ENCODE data around the gene KIF19. TPM values are rescaled to one million over a fixed set of nuclear protein-coding genes. Genes with fewer than 3 reads are reported as not detected.

Gene KIF19
- total RNA-seq, 6 donors from 2014 or later: 0.46 to 13.7 (median 3.8) TPM

DNA sequence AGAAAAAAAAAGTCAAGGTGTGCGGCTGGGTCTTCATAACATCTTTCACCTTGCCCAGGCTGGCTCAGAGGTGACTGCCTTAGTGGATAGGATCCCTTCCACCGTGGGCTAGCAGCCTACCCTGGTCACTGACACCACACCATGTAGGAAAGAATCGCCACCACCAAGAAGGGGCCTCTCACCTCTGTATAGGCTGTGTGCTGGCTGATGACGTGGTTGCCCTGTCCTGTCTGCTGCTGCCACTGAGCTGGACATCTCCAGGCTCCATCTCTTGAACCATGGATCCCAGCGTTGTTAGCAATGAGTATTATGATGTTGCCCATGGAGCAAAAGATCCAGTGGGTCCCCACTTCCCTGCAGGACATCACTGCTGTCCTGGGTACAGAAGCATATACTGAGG, 41.2 kb downstream of the KIF19 start, which contains the start of gene GPR142:
TSS of gene GPR142 (plus strand) at position 301 of the 400 bp plus-strand sequence. CDS start 2,035 bp downstream, outside the sequence.
- Histone ChIP-seq H3K36me3 (no peaks in the 10 kb centered on the region), H3K4me1 (peaks cover 5 to 17% (median 7%) of the 10 kb centered on the region in 4 donors), H3K27me3 (peaks cover 0 to 3% (median under 1%) of the 10 kb centered on the region in 4 donors), H3K9me3 (no peaks in the 10 kb centered on the region), H3K27ac (no peak within 1 kb of the TSS), H3K4me3 (no peak within 1 kb of the TSS)
- ATAC-seq (ENCODE audit: low FRiP score in 2 of 2): no peak
- 81 to 85% methylated on average over 5 of the region's 5 CpGs for WGBS, 2 donors
- no peak for TF ChIP-seq EP300 (IDR thresholded peaks at IDR 0.05)
- no peak for TF ChIP-seq POLR2A (IDR thresholded peaks at IDR 0.05)
- TF ChIP-seq POLR2AphosphoS5 (IDR thresholded peaks at IDR 0.05): no peak
- TF ChIP-seq, protein P1, sequence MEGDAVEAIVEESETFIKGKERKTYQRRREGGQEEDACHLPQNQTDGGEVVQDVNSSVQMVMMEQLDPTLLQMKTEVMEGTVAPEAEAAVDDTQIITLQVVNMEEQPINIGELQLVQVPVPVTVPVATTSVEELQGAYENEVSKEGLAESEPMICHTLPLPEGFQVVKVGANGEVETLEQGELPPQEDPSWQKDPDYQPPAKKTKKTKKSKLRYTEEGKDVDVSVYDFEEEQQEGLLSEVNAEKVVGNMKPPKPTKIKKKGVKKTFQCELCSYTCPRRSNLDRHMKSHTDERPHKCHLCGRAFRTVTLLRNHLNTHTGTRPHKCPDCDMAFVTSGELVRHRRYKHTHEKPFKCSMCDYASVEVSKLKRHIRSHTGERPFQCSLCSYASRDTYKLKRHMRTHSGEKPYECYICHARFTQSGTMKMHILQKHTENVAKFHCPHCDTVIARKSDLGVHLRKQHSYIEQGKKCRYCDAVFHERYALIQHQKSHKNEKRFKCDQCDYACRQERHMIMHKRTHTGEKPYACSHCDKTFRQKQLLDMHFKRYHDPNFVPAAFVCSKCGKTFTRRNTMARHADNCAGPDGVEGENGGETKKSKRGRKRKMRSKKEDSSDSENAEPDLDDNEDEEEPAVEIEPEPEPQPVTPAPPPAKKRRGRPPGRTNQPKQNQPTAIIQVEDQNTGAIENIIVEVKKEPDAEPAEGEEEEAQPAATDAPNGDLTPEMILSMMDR (IDR thresholded peaks at IDR 0.05): no peak
- no peak for DNase-seq

DNA sequence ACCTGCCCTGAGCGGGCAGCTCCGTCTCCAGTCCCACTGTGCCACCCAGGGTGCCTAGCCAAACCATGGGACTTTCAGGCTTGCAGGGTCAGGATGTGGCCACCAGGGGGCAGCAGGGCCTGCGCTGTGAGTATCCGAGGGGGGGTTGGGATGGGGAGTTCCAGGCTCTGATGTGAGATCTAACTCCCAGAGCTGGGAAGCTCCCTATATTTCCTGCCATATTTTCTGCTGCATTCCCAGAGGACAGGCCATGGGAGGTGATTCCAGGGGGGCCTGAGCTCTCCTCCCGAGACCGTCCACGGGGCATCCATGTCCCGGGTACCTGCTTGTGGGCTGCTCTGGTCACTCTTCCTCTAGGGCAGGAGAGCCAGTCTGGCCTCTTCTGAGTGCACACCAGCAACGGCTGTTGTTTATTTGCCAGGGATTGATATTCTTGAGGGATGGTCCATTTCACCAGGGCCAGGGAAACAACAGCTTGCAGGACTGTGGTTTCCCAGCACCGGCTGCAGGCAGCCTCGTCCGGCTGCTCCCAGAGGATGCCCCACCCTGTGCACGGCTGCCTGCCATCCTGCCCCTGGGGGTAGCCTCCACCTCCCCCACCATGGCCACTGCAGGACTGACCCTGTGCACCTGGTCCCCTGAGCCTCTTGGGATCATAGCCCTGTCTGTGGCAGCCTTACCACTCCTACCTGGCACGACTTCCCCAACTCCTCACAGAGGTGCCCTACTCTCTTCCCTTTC, 42.5 kb downstream of the KIF19 start:
- no peak overlapping the region for H3K4me3 ChIP-seq
- H3K9me3 ChIP-seq: no peaks in the 10 kb centered on the region
- DNase-seq: peak; percentile 77 to 86
- TF ChIP-seq POLR2A (IDR thresholded peaks at IDR 0.05): no peak
- TF ChIP-seq, protein P1 (IDR thresholded peaks at IDR 0.05): peak; percentile 88 to 94 (median 90)
- 21 to 24% methylated on average over 6 to 14 of the region's 14 CpGs for WGBS, 2 donors
- peaks cover 0 to 3% (median 0%) of the 10 kb centered on the region in 4 donors for H3K27me3 ChIP-seq
- no peaks in the 10 kb centered on the region for H3K36me3 ChIP-seq
- peak; percentile 83 to 84 for ATAC-seq (ENCODE audit: low FRiP score in 2 of 2)
- no peak overlapping the region for H3K27ac ChIP-seq
- H3K4me1 ChIP-seq: peaks cover 5 to 17% (median 7%) of the 10 kb centered on the region in 4 donors

DNA sequence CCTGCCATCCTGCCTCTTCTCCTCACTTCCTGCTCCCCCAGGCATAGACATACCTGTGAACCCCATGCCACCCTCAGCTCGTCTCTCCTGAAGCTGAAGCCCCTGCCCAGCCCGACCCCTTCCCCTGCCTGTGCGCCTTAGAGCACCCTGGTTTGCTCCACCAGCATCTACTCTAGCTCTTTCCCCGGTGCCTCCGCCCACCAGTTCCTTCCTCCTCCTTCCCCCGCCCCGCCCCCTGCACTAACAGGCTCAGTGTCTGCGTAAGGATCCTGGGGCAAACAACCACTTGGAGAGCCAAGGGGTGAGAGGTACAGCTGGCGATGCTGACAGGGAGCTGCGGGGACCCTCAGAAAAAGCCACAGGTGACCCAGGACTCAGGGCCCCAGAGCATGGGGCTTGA, 43.2 kb downstream of the KIF19 start:
- TF ChIP-seq POLR2A (IDR thresholded peaks at IDR 0.05) (no peak), POLR2AphosphoS5 (IDR thresholded peaks at IDR 0.05) (no peak), EP300 (IDR thresholded peaks at IDR 0.05) (no peak)
- TF ChIP-seq, protein P1 (IDR thresholded peaks at IDR 0.05): no peak
- peaks cover 5 to 17% (median 7%) of the 10 kb centered on the region in 4 donors for H3K4me1 ChIP-seq
- no peak overlapping the region for H3K4me3 ChIP-seq
- 17 to 21% methylated on average over 10 of the region's 10 CpGs for WGBS, 2 donors
- no peaks in the 10 kb centered on the region for H3K36me3 ChIP-seq
- H3K9me3 ChIP-seq: no peaks in the 10 kb centered on the region
- no peak overlapping the region for H3K27ac ChIP-seq
- H3K27me3 ChIP-seq: peaks cover 0 to 3% (median 0%) of the 10 kb centered on the region in 4 donors
- ATAC-seq (ENCODE audit: low FRiP score in 2 of 2): peak in 1 of 2 donors; percentile 69
- DNase-seq: peak in 1 of 2 donors; percentile 54

DNA sequence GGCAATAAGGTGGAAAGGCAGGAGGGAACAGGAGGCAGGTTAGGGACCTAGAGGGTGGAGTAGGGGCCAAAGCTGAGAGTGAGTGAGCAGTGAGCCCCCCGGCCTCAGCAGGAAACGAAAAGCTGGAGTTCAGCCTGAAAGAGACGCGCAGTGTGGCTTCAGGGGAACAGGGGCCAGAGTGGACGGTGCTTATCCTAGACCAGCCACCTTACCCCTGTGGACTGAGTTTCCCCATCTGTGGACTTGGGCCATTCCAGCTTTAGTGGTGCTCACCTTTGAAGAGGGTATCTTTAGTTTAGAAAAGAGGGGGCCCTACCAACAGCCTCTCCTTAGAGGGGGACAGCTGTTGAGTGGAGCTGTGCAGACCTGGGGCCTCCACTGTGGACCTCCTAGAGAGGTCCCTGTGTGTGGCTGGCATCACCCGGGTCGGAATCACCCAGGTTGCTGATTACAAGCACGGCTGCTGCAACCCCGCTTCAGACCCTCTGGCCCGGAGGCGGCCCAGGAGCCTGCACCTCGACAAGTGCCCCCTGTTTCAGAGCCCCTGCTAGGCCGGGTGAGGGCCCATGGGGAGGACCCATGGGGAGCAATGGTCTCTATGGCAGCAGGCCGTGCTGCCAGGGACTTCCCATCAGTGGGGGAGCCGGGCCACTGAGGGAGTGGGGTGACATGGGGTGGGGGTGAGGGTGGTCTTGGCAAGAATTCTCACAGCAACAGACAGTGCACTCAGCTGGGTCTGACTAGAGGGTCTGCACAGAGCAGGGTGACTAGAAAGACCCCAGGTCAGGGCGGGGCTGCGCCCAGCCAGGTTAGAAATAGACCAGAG, 43.9 kb downstream of the KIF19 start:
- Histone ChIP-seq H3K27ac (no peak overlapping the region), H3K27me3 (peaks cover 0 to 3% (median 0%) of the 10 kb centered on the region in 4 donors), H3K36me3 (no peaks in the 10 kb centered on the region), H3K4me3 (no peak overlapping the region), H3K9me3 (no peaks in the 10 kb centered on the region), H3K4me1 (peaks cover 5 to 17% (median 7%) of the 10 kb centered on the region in 4 donors)
- DNase-seq (no peak), ATAC-seq (ENCODE audit: low FRiP score in 2 of 2) (no peak)
- 89 to 91% methylated on average over 8 to 9 of the region's 17 CpGs for WGBS, 2 donors
- TF ChIP-seq POLR2A (IDR thresholded peaks at IDR 0.05): no peak
- TF ChIP-seq POLR2AphosphoS5 (IDR thresholded peaks at IDR 0.05): no peak

DNA sequence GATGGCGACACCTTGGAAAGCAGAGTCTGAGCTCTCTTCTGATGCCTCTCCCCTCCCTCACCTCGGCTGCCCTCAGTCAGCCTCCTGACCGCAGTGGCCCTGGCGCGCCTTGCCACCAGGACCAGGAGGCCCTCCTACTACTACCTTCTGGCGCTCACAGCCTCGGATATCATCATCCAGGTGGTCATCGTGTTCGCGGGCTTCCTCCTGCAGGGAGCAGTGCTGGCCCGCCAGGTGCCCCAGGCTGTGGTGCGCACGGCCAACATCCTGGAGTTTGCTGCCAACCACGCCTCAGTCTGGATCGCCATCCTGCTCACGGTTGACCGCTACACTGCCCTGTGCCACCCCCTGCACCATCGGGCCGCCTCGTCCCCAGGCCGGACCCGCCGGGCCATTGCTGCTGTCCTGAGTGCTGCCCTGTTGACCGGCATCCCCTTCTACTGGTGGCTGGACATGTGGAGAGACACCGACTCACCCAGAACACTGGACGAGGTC, 45.7 kb downstream of the KIF19 start:
- no peak overlapping the region for H3K4me3 ChIP-seq
- 81 to 91% methylated on average over 4 to 26 of the region's 26 CpGs for WGBS, 2 donors
- TF ChIP-seq, protein P1 (IDR thresholded peaks at IDR 0.05): no peak
- TF ChIP-seq POLR2AphosphoS5 (IDR thresholded peaks at IDR 0.05): no peak
- no peak for TF ChIP-seq POLR2A (IDR thresholded peaks at IDR 0.05)
- no peak for TF ChIP-seq EP300 (IDR thresholded peaks at IDR 0.05)
- H3K36me3 ChIP-seq: no peaks in the 10 kb centered on the region
- DNase-seq: no peak
- no peaks in the 10 kb centered on the region for H3K9me3 ChIP-seq
- ATAC-seq (ENCODE audit: low FRiP score in 2 of 2): no peak
- peaks cover 0 to 3% (median 0%) of the 10 kb centered on the region in 4 donors for H3K27me3 ChIP-seq
- no peak overlapping the region for H3K27ac ChIP-seq
- peaks cover 5 to 17% (median 7%) of the 10 kb centered on the region in 4 donors for H3K4me1 ChIP-seq
